Measurements from ENCODE around the gene CLCN2. TPM values are rescaled to one million over a fixed set of nuclear protein-coding genes. Genes with fewer than 3 reads are reported as not detected.

CLCN2 gene
- total RNA-seq, 4 donors from 2014 or later: 1.8 to 3.4 (median 2.7) TPM

- TF ChIP-seq POLR2AphosphoS5 (IDR thresholded peaks at IDR 0.05) (no peak), POLR2A (IDR thresholded peaks at IDR 0.05; ENCODE audit: low read depth) (no peak), EP300 (IDR thresholded peaks at IDR 0.05) (no peak), CTCF (IDR thresholded peaks at IDR 0.05) (no peak)
- DNase-seq (ENCODE audit: extremely low spot score): no peak
- Histone ChIP-seq H3K27me3 (peaks cover 0 to 51% (median 6%) of the 10 kb centered on the region in 4 donors), H3K4me3 (no peak overlapping the region), H3K4me1 (peaks cover 11 to 24% (median 21%) of the 10 kb centered on the region in 4 donors), H3K27ac (replicated peaks in 1 of 4) (no peak overlapping the region), H3K36me3 (peaks cover 0 to 30% (median 10%) of the 10 kb centered on the region in 4 donors), H3K9me3 (no peaks in the 10 kb centered on the region)
- intact Hi-C loops (cut with DNase I): no loop called here
- WGBS: 90% methylated on average over 5 of the region's 9 CpGs
These were observed 22.9 kb upstream of the CLCN2 start for GRCh38 chr3:184384342-184384741.

DNA sequence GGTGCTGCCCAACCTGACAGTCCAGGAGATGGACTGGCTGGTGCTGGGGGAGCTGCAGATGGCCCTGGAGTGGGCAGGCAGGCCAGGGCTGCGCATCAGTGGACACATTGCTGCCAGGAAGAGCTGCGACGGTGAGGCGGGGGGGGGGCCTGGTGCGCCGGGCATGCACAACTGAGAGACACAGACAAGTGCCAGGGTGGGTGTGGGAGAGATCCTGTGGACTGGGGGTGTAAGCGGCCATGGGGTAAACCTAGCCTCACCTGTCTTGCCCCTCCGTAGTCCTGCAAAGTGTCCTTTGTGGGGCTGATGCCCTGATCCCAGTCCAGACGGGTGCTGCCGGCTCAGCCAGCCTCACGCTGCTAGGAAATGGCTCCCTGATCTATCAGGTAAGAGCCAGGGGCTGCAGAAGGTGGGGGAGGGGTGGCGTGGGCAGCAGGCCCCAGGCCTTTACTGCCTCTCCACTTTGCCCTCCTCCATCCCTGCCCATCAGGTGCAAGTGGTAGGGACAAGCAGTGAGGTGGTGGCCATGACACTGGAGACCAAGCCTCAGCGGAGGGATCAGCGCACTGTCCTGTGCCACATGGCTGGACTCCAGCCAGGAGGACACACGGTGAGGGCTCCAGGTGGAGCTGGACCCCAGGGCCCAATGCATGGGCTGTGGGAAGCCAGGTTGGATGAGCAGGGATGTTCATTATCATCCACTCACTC, 21.8 kb upstream of the CLCN2 start:
- no peaks in the 10 kb centered on the region for H3K9me3 ChIP-seq
- no peak for DNase-seq (ENCODE audit: extremely low spot score)
- H3K36me3 ChIP-seq: peaks cover 0 to 23% (median 8%) of the 10 kb centered on the region in 4 donors
- TF ChIP-seq POLR2A (IDR thresholded peaks at IDR 0.05; ENCODE audit: low read depth) (no peak), CTCF (IDR thresholded peaks at IDR 0.05) (no peak), EP300 (IDR thresholded peaks at IDR 0.05) (no peak), POLR2AphosphoS5 (IDR thresholded peaks at IDR 0.05) (no peak)
- peaks cover 17 to 35% (median 32%) of the 10 kb centered on the region in 4 donors for H3K4me1 ChIP-seq
- WGBS: 96% methylated on average over 12 of the region's 15 CpGs
- no peak overlapping the region for H3K27ac ChIP-seq (replicated peaks in 1 of 4)
- no peak overlapping the region for H3K4me3 ChIP-seq
- peaks cover 0 to 62% (median 6%) of the 10 kb centered on the region in 4 donors for H3K27me3 ChIP-seq
- intact Hi-C loops (cut with DNase I): no loop called here

- Histone ChIP-seq H3K27me3 (peaks cover 0 to 69% (median 6%) of the 10 kb centered on the region in 4 donors), H3K4me1 (peaks cover 22 to 42% (median 39%) of the 10 kb centered on the region in 4 donors), H3K36me3 (peaks cover 0 to 22% (median 8%) of the 10 kb centered on the region in 4 donors), H3K4me3 (no peak overlapping the region), H3K9me3 (no peaks in the 10 kb centered on the region), H3K27ac (replicated peaks in 1 of 4) (no peak overlapping the region)
- no peak for DNase-seq (ENCODE audit: extremely low spot score)
- TF ChIP-seq POLR2AphosphoS5 (IDR thresholded peaks at IDR 0.05) (no peak), EP300 (IDR thresholded peaks at IDR 0.05) (no peak), POLR2A (IDR thresholded peaks at IDR 0.05; ENCODE audit: low read depth) (no peak), CTCF (IDR thresholded peaks at IDR 0.05) (no peak)
- intact Hi-C loops (cut with DNase I): no loop called here
- 87% methylated on average over 13 of the region's 16 CpGs for WGBS
These were observed 21.1 kb upstream of the CLCN2 start for GRCh38 chr3:184382326-184383032.

- Histone ChIP-seq H3K9me3 (no peaks in the 10 kb centered on the region), H3K27me3 (peaks cover 0 to 71% (median 6%) of the 10 kb centered on the region in 4 donors), H3K4me3 (peak overlapping the region; percentile 59 to 82 (median 64)), H3K27ac (replicated peaks in 1 of 4) (peak overlapping the region; percentile 11 to 78 (median 72)), H3K36me3 (peaks cover 0 to 13% (median 6%) of the 10 kb centered on the region in 4 donors), H3K4me1 (peaks cover 23 to 46% (median 42%) of the 10 kb centered on the region in 4 donors)
- TF ChIP-seq CTCF (IDR thresholded peaks at IDR 0.05) (peak in 1 of 3 experiments; percentile 2), POLR2AphosphoS5 (IDR thresholded peaks at IDR 0.05) (no peak)
- DNase-seq (ENCODE audit: extremely low spot score): no peak
- WGBS: 64% methylated on average over 9 of the region's 55 CpGs
- intact Hi-C loops (cut with DNase I): no loop called here
These were observed 20.1 kb upstream of the CLCN2 start for GRCh38 chr3:184381261-184382224.

Data from esophagus muscularis mucosa (tissue), 4 donors.